GM19240 (cell line): ENCODE data around the gene MAPK8IP3.

Experiments used
- DNase-seq: peaks from one replicate; pipeline ENCODE4 v3.0.0; 2011; ENCODE audit warnings: low spot score; ENCODE audit not compliant: insufficient read length

Gene MAPK8IP3

DNA sequence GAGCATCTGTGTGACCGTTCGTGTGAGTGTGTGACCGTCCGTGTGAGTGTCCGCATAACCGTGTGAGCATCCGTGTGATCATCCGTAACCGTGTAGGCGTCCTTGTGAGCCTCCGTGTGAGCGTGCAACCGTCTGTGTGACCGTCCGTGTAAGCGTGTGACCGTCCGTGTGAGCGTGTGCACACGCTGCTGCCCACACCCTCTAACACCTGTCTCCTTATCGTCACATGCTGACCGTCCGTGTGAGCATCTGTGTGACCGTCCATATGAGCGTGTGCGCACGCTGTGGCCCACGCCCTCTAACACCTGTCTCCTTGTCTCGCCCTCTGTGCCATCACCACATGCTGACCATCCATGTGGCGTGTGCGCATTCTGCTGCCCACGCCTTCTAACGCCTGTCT, 34.2 kb downstream of the MAPK8IP3 start:
- no peak for DNase-seq

DNA sequence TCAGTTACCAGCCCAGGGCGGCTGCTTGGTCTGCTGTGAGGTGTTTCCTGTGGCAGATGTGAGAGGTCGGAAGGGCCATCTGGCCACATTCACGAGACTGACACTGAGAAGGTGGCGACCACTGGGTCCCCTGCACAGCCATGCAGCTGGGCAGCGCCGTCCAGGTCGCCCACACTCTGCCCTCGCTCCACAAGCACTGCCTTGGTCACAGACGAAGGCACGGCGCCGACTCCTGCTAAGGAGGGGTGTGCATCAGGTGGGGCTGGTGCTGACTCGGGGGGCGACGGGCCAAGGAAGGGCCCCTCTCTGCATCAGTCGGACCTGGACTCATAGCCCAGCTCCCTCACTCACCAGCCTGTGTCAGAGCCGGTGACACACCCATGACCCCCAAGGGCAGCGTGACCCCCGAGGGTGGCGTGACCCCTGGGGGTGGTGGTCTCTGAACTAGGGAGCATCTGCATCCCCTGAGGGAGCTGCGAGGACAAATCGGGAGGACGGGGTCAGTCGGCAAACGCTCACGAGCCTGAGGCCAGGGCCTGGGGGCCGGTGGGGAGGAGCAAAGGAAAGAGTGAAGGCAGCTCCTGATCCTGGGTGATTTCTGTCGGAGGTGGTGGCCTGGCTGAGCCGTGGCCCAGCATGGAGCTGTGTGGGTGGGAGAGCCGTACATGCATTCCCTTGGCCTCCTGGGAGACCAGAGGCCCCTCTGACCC, 34.9 kb downstream of the MAPK8IP3 start:
- no peak for DNase-seq

DNA sequence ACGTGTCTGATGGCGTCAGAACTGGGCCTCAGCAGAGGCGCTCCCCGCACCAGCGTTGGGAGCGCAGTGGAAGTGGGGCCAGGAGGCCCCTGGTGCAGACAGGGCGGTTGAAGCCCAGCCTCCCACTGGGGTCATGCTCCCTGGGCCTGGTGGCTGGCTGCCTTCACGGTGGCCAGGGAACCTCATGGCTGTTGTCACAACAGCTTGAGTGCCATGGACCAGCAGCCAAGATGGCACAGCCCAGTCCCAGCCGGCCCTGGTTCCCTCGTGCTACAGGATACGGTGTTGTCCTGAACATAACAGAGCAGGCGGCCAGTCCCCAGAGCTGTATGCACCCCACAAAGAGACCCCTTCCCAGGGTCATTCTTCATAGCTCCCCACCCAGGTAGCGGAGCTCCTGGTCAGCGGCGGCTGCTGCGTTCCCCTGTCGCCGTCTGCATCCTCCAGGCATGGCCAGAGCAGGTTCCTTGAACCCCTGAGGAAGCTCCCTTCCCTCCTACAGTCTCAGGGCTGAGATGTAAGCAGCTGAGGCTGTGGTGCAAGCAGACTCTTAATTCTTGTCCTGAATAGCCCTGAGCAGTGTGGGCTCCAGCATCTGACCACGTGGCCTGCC, 35.7 kb downstream of the MAPK8IP3 start:
- no peak for DNase-seq

DNA sequence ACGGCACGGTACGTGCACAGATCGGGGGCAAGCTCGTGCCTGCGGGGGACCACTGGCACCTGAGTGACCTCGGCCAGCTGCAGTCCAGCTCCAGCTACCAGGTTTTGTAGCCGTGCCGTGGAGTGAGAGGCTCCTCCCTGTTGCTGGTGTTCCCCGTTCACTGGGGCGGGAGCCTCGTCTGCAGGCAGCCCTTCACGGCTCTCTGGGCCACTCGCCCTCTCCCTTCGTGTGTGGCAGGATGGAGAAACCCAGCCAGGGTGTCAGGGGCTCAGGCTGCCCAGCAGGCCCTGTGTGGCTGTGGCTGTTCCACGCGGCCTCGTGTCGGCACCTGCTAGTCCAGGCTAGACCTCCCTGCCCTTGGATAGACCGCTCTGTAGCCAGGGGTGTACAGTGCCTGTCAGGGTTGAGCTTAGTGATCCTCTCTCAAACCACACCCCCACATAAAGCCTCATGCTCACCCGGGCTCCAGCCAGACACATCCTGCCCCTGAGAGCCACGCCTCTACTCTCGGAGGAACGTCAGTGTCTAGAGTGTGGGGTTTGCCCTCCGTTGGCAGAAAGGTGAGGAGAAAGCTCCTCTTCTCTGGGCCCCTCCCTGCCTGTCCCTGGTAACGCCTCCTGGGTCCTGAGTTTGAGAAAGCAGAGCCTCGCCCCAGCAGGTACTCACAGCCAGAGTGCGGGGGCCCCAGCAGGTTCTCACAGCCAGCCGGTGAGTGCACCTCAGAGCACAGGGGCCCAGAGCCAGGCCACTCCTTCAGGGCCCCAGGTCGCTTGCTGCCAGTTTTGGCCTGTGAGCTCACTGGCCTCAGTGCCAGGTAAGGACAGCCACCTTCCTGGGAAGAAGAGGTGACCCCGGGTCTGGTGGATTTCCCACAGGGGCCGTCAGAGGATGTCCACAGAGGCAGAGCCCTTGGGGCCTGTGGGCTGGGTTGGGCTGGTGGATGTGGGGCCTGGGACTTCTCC, 37.7 kb downstream of the MAPK8IP3 start:
- no peak for DNase-seq

DNA sequence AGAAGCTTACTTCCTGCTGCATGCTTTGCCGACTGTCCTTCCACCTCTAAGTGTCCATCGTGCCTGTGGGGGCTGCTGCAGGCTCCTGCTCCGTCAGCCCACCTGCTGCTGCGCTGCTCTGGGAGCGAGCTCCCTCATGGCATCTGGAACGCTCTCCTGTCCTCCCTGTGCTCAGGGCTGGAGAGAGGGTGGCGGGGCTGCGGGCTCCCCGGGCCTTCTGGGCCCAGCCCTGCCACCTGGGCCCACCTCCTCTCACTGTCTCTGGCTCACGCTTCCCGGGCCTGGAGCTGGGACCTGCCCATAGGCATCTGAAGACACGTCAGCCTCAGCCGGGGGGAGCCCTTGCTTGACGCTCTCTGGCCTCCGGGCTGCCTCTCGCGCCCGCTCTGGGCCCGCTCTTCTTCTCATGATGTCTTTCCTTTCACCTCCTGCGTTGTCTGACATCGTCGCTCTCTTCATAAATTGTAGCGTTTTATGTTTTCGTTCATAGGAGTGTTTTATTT, 38.4 kb downstream of the MAPK8IP3 start:
- no peak for DNase-seq

DNA sequence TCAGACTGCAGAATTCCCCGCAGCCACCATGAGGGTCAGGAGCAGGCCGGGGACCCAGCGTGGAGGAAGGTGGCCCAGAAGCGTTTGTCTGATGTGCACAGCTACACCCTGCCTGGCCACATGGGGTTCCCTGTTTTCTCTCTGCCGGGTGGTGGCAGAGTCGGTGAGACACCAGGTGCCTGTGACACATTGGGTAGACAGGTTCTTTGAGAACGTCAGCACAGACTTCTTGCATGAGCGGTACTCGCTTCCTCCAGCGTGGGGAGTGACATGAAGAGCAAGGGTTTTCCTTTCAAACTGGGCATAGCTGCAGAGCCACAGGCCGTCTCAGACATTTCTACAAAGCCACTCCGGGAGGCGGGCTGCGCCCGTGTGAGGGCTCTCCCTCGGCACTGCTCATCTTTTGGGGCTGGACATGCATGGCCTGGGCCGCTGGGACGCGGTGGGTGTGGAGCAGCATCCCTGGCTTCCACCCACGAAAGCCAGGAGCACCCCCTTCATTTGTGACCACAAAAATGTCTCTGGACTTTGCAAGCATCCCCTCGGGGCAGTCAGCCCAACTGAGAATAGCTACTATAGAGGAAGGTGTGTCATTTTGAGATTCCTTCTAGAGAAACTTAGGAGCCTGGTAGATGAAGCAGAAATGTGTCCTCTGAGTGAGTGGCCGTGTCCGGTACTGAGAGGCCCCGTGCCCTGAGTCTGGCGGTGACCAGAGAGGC, 39.3 kb downstream of the MAPK8IP3 start:
- DNase-seq, result no peak

DNA sequence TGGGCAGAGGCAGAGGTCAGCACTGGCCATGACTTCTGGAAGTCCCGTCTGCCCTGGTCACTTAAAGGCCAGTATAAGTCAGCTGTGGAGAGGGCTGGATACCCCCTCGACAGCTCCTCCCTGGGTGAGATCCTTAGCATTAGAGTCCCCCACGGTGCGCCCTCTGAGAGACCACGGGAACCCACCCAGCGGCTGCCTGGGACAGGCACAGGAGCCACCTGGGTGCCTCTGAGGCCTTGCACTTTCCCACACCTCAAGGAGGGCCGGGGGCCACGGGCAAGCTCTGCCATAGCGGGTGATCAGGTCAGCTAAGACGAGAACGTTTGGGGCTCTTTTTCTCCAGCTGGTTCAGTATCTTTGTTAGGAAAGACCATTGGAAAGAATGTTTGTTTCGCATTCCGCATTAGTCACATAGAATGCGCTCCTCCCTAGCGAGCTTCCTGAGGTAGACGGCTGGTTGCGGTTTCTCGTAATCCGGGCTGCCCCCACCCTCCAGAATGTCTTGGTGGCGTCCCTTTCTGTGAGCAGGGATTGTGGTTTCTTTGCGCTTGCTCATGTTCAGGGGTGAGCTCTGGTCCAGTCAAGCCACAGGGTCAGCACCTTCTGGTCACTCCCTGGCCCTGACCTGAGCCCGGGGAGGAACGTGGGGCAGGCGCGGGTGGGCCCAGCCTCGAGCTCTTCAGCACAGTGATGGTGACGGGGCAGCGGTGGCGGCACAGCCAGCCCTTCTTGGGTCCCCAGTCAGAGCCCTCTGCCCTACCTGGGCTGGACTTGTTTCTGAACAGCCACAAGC, 40.1 kb downstream of the MAPK8IP3 start:
- no peak for DNase-seq

DNA sequence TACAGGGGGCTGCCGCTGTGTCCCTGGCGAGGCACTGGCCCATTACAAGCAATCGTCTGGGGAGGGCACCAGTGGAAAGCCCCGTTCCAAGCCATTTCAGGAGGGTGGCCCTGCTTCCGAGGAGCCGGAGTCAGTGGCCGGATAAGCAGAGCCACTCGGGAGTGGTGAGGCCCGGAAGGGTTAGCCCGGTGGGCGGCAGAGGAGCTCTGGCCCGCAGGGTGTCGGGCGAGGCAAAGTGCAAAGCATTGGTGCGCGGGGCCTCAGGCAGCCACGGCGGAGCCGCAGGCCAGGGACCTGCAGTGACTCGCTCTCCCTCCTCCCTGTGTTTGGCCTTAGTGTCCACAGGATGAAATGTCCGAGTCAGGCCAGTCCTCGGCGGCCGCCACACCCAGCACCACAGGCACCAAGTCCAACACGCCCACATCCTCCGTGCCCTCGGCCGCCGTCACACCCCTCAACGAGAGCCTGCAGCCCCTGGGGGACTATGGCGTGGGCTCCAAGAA, 40.7 kb downstream of the MAPK8IP3 start:
- DNase-seq, result no peak

DNA sequence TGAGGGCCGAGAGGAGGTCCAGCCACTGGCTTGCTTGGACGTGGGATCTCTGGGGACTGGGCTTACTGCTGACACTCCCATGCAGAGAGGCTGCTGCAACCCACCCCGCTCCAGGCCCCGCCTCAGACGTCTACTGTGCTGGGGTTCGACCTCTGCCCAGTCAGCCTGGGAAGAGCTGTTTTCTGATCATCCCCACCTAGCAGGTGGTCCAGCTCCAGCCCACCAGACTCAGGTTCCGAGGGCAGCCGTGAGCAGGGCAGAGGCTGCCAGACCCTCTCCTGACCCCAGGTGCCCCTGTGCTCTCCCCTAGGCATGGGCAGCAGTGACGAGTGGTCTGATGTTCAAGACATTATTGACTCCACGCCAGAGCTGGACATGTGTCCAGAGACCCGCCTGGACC, 41.9 kb downstream of the MAPK8IP3 start:
- no peak for DNase-seq

DNA sequence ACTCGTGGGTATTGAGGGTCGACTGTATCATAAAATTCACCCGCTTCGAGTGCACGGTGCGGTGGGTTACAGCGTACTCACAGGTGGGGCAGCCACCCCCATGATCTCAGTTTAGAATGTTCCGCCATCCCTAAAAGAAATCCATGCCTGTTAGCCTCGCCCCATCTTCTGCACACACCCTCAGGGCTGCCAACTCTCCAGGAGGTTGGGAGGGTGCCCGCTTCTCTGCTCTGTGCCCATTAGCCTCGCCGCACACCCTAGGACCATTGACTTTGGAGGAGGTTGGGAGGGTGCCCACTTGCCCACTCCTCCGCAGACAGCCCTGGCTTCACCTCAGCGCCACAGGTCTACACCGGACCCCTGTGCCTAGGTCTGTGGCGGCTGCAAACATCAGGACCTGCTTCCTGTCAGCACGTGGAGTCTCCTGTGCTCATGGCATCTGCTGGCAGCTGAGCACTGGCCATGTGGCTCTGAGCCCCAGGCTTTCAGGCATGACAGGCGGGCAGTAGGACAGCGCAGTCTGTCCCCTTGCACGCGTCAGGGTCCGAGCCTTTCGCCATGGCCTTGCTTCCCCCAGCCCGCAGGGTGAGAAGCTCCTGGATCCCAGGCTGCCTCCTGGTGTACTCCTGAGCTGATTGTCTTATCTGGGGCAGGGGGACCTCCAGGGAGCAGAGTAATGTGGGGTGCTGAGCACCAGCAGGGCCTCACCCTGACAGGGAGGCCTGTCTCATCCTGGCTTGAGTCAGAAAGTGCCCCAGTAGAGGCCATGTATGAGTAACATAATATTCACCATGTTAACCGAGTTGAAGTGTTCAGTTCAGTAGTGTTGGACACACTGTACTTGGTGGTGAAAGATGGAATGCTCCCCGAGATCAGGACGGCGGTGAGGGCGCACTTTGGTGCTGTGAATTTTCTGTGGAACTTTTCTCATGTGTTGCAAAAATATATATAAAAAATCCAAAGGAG, 43.4 kb downstream of the MAPK8IP3 start:
- DNase-seq, result no peak

DNA sequence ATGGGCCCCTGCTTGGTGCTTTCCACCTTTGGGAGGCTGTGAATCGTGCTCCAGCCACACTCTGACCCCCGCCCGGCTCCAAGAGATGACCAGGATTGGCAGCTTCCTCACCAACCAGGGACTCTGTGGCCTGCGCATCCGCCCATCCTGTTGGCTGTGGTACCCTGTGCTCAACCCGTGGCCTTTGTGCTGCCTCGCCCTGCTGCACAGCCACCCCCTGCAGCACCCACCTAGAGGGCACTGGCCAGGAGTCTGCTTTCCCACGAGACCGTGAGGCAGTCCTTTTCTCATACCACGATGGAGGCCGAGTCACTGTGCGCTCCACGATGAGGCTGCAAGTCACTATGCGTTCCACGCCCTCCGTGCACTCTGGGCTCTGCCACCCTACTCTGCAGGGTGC, 46.0 kb downstream of the MAPK8IP3 start:
- no peak for DNase-seq

DNA sequence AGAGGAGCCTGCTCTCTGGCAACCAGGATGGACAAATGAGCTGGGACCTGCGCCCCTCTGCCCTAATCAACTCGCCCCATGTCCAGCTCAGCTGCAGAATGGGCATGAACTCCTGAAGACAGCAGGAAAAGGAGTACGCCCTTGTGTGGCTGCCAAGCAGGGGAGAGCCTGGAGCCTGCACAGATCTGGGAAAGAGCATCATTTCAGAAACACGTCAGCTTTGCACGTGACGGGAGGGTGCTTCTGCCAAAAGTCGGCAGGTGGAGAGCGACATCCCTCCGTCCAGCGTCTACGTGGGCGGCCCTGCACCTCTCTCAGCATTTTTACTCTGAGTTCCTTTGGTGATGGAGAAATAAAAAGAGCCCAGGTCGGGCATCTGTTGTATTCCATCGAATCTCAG, 46.9 kb downstream of the MAPK8IP3 start:
- DNase-seq, result no peak

DNA sequence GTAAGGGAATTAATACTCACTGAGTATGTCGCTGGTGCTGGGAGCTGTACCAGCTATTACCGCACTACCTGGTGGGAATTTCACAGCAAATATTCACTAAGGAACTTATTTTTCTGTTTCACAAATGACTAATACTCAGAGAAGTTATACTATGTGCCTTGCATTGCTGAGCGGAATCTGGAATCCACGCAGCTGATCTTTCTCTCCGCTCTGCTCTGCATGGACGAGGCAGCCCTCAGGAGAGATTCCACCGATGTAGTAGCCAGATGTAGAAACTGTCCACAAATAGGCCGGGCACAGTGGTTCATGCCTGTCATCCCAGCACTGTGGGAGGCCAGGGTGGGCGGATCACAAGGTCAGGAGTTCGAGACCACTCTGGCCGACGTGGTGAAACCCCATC, 48.2 kb downstream of the MAPK8IP3 start:
- DNase-seq, result no peak

DNA sequence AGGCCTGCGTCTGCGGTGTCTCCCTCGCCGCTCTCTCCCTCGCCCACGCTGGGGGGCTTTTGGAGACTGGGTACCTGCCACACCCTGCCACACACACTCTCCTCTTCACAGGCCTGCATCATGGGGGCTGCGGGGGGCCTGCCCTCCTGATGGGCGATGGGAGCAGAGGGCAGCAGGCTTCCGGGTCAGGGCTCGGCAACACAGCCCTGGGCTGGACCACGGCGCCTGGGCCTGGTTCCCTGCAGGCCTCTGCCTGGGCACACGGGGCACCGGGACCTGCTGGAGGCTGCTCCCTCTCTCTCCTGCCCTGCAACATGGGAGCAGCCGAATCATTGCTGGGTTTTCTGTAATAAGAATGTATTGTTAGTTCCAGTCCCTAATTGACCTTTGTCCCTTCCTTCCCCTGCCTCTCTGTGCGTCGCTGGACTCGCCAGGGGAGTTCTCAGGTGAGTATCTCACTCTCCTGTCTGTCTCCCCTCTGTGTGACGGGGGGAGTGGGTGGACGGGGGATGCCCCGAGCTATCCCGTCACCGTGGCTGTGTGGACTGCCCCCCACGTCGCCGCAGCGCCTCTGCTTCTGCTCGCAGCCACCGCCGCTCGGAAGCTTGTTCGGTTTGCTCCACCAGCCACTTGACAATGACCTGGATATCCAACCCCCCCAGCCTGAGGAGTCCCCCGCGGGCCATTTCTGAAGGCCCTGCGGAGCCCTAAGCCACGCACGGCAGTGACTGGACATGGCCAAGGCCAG, 51.9 kb downstream of the MAPK8IP3 start:
- DNase-seq, result no peak

DNA sequence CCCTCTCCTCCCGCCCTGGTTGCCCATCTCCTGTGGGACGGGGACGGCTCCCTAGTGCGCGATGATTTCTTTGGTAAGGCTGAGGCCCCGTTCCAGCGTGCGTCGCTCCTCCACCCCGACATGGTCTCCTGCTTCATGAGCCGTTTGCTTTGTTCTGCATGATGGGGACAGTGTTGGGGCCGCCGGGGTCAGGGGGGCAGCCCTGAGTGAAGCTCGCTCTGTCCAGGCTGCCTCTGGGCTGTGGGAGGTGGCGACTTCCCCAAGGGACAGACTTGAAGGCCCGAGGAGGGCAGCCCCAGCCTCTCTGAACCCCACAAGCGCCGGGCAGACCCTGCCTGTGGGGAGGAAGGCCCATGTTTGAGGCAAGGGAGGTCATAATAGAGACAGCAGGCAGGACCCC, 52.9 kb downstream of the MAPK8IP3 start:
- DNase-seq, result no peak

DNA sequence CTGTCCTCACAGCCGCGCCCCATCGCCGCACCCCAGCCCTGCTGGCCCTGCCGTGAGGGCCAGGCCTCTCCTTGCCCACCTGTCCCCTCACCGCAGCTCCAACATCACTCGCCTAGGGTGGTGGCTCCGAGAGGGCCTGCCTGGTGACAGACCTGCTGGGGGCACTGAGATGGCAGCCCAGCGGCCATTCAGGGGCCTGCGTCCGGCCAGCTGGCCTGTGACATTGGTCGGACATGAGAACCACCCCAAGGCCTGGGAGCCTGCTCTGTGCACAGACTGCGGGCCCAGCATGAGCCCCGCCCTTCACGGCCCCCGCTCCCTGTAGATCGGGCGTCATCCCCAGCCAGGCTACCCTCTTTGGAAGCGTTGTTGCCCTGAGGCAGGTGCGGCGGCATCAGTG, 53.5 kb downstream of the MAPK8IP3 start:
- no peak for DNase-seq

DNA sequence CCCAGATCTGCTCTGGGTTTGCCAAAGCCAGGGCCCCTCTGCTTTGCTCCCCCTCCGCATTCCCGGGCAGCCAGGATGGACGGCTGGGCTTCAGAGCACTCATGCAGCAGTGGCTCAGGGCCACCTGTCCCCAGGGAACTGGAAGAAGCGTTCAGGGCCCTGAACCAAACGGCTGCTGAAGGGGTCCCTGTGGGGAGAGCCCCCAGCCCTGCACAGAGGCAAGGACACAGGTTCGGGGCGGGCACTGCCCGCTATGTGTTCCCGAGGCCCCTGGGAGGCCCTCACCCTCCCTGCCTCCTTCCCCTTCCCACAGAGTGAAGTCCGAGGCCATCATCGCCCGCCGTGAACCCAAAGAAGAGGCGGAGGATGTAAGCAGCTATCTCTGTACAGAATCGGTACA, 54.9 kb downstream of the MAPK8IP3 start:
- no peak for DNase-seq

DNA sequence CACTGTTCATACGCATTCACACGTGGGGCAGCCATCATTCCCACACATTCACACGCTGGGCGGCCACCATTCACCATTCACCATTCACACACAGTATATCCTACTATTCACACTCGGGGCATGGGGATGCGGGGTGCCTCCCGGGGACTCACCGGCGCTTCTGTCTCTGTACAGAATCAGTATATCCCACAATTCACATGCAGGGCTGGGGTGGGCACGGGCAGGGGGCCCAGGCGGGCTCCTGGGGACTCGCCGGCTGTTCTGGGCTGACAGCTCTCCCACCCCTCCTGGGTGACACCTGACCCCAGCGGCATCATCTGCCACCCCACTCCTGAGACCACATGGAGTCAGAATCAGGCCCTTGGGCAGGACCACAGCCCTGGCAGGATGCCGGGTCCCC, 55.8 kb downstream of the MAPK8IP3 start:
- no peak for DNase-seq
